GM12891 (cell line): ENCODE measurements around the gene SDCCAG8.

Experiments used
- POLR2A ChIP-seq: IDR thresholded peaks from 2 replicates; pipeline ENCODE4 v1.6.1; 2011; ENCODE audit warnings: low read depth, low read length, control low read depth
- POLR2AphosphoS5 ChIP-seq: IDR thresholded peaks from 2 replicates; pipeline ENCODE4 v1.6.1; 2011; ENCODE audit warnings: low read depth, low read length, control low read depth
- SPI1 ChIP-seq: IDR thresholded peaks from 2 replicates; pipeline ENCODE4 v1.6.1; 2011; ENCODE audit warnings: low read depth, low read length, control low read depth
- TAF1 ChIP-seq: IDR thresholded peaks from 2 replicates; pipeline ENCODE4 v1.6.1; 2011; ENCODE audit warnings: low read depth, low read length, control low read depth

GRCh38 chr1:243465738-243466137 is 209.9 kb downstream of the SDCCAG8 start:
- TF ChIP-seq POLR2AphosphoS5 (no peak), POLR2A (no peak), TAF1 (no peak), SPI1 (no peak)
